GM18519 (cell line): ENCODE measurements around the gene C1orf159.
"Not testable (repeated sequence)": the region's sequence is repeated elsewhere in the genome, so short reads cannot be mapped to it uniquely, and the experiment has no call there.

Experiments
- ATAC-seq: cut with Tn5 transposase; IDR thresholded peaks from one replicate; pipeline ENCODE4 v1.9.1; 2021; ENCODE audit warnings: mild to moderate bottlenecking, moderate library complexity; ENCODE audit not compliant: unreplicated experiment, low FRiP score

The C1orf159 gene

DNA sequence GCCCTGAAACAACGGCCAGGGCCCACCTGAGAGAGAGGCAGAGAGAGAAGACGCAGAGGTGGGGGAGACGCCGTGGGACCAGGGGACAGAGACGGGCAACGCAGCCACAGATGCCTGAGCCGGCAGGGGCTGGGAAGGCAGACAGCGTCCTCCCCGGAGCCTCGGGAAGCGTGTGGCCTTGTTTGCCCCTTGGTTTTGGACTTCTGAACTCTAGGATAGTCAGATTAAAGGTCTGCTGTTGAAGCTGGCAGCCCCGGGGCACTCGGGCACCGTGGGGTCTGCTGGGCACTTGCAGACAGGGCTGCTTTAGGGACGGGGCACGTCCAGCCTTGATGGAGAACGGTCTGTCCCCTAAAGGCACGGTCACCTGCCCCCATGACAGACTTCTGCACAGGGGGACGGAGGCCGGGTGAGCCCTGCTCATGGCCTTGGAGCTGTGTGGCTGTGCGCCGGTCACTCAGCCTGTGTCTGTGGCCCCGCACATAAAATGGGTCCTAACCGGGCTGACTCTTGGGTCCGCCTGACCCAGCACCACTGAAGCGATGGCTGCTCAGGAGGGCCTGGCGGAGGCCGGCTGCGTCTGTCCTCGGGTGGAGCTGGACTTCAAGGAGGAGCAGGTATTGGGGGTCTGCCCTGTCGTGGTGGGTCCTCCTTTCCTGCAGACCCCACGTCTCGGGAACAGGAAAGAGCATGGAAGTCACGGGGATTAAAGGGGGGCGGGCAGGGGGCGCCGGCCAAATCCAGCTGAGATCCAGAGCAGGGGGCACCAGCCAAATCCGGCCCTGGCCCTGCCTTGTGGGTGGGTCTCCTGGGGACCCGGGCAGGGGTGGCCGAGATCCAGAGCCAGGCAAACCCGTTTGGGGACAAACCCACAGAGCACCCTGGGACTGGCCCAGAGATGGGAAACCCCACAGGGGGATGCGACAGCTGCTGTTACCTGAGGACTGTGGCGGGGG lies 32.2 kb downstream of the C1orf159 start:
- ATAC-seq, result no peak

GRCh38 chr1:1082776-1083415 lies 33.0 kb downstream of the C1orf159 start:
- no peak for ATAC-seq

- no peak for ATAC-seq
These were observed 33.6 kb downstream of the C1orf159 start for GRCh38 chr1:1082239-1082775.

DNA sequence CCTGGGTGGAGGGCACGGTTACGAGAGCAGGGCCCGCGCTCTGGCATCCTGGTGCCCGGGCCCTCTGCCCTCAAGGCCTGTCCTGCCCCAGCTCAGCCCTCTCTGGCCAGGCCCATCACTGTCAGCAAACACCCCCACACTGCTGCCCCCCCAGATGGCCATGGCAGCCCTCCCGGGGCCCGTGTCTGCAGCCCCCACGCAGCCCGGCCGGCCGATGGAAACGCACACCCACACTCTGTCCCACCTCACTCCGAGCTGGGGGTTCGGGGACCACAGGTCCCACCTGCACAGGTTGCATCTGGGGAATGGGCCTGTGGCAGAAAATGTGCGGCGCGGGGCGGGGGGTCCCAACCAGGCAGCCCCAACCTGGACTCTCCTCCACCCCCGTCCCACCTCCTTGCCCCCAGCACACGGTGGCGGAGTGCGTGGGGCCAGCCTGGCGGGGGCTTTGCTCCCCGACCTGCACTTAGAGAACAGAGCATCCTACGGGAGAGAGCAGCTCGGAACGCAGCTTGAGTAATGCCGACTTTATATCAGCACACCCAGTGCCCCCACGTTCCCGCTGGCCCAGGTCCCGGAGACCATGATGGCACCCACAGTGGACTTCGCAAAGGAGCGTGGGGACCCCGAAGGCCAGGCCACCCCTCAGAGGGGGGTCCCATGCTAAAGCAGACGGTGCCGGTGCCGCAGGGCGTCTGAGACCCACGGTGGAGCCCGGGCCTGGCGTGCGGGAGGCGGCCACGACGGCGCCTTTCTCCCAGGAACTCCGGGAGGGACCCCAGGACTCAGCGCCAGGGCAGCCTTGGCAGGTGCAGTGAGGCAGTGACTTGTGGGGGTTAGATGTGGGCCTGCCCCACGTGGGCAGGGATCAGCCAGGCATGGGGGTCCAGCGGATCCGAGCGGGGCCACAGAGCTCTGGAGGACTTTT lies 34.3 kb downstream of the C1orf159 start:
- no peak for ATAC-seq

DNA sequence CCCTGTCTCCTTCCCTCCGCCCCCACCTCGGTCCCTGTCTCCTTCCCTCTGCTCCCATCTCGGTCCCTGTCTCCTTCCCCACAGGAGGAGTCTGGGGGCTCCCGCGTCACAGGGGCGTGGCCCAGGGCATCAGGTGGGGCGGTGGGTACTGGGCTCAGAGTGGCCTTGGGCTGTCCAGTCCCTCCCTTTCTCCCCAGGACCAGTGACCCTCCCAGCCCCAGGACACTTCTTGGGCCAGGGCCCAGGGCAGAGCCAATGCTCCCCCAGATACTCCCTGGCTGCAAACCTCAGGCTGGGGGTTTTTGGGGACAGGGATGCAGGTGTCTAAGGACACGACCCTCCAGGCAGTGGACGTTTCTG lies 35.0 kb downstream of the C1orf159 start:
- ATAC-seq, result no peak

DNA sequence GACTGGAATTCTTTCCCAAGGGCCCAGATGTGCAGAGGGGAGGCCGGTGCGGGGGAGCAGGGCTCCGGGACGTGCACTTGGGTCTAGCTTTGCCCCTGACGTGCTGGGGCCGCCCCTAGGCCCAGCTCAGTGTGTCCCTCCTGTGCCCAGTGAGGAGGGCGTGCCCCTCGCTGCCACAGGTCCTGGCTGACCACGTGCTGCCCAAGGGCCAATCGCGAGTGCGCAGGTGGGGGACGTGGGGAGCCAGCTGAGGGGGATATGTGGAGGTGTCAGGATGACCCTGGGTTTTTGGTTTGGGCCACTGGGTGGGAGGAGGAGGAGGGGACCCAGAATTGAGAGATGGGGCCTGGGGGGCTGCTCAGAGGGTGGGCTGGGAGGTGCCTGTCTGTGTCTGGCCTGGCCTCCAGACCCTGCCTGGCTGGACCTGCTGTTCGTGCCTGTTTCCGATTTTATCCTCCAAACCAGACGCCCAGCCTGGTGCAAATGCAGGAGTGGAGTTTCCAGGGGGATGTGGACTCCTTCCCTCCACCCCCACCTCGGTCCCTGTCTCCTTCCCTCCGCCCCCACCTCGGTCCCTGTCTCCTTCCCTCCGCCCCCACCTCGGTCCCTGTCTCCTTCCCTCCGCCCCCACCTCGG lies 35.6 kb downstream of the C1orf159 start:
- ATAC-seq, result no peak

DNA sequence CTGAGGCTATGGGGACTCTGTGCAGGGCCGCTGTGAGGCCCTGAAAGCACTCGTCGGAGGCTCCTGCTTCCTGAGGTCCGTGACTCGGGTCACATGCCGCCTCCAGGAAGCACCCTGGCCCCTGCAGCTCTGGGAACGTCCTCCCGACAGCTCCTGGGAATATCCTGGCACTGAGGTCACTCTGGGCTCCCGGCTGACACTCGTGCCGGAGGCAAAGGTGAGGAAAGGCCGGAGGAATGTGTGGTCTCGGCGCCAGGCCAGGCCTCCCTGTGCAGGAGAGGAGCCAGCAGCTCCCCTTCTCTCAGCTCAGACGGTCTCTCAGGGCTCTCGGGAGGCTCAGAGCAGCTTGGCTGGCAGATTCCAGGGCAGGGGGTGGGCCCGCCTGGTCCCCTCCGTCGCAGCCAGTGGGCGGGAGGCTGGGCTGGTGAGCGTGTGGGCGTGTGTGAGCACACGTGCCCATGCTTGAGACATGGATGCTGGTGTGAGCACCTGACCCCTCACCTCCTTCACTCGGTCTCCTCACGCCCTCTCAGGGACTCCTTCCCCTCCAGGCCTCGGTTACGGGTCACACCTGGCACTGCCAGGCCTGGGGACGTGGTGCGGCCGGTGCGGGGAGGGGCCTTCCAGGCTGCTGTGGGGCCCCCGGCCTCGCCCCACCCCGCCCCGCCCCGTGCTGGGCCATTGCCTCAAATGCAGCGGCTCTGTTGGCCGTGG lies 36.3 kb downstream of the C1orf159 start:
- ATAC-seq, result no peak

GRCh38 chr1:1077396-1077795 lies 38.5 kb downstream of the C1orf159 start:
- ATAC-seq, result not testable (repeated sequence)

DNA sequence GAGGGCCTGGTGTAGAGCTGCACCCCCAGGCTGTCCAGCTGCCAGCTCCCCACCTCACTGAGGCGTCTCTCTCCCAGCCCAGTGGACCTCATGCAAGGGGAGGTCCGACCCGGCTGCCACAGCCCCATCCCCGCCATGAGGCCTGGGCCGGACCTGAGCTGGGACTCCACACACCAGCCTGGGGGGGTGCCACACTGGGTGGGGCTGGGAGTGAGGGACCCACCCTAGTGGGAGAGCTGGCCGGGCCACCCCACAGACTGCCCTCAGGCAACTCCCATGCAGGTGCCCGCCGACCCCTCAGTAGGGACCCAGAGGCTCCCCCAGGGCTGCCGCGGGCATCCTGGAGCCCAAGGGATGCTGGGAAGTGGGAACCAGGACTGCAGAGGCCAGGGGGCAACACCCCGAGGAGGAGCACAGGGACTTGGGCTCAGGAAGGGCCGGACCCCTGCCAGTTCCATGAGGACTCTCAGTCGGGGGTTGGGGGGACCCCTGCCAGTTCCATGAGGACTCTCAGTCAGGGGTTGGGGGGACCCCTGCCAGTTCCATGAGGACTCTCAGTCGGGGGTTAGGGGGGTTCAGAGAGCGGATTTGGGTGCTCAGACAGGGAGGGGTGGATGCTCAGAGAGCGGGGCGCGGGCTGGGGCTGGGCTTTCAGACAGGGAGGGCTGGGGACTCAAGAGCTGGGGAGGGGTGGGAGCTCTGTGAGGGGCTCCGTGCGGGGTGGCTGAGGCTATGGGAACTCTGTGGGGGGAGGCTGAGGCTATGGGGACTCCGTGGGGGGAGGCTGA lies 40.5 kb downstream of the C1orf159 start:
- ATAC-seq, result no peak

GRCh38 chr1:1074631-1075147 lies 41.2 kb downstream of the C1orf159 start:
- ATAC-seq, result no peak

GRCh38 chr1:1073743-1074587 lies 41.9 kb downstream of the C1orf159 start, which contains the start of gene RNF223:
TSS of gene RNF223 (minus strand) at chr1:1074306. CDS start at chr1:1072566, 1,740 bp downstream.
- no peak for ATAC-seq

- ATAC-seq, result no peak
These were observed 42.8 kb downstream of the C1orf159 start for GRCh38 chr1:1072849-1073742.

GRCh38 chr1:1072299-1072848 lies 43.5 kb downstream of the C1orf159 start:
- no peak for ATAC-seq

DNA sequence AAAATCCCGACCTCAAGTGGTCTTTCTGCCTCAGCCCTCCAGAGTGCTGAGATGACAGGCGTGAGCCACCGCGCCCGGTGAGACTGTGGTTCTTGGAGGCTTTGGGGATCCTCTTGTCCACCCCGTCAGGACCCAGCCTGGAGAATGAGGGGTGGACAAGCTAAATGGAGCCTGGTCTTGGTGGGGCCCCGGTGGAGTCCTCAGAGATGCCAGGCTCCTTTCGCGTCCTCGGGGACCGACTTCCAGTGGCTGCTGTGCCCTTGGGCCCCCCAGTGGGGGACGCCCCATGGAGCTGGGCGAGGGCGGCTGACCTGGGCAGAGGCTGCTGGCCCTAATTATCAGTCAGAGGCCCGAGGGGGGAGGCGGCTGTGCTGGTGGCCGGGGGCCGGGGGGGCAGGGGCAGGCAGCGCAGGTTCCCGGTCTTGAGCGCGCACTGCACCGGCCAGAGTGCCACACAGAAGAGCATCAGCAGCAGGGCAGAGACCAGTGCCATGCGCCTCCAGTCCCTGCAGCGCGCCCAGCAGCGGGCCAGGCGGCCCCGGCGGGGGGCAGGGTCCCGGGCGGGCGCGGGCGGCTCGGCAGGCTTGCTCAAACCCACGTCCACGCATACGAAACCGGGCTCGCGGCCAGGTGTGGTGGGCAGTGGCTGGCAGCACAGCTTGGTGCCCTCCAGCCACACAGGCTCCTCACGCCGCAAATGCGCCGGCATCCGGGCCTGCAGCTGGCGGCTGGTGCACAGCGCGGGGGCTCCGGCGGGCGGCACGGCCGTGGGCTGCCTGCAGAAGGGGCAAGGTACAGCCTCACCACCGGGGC lies 44.2 kb downstream of the C1orf159 start:
- ATAC-seq, result no peak
